Measurements from ENCODE around the gene MEF2C. TPM values are rescaled to one million over a fixed set of nuclear protein-coding genes. Genes with fewer than 3 reads are reported as not detected.

The MEF2C gene
- total and polyA plus RNA-seq, 2 experiments from 2014 or later = 0.97 to 1.6 TPM

DNA sequence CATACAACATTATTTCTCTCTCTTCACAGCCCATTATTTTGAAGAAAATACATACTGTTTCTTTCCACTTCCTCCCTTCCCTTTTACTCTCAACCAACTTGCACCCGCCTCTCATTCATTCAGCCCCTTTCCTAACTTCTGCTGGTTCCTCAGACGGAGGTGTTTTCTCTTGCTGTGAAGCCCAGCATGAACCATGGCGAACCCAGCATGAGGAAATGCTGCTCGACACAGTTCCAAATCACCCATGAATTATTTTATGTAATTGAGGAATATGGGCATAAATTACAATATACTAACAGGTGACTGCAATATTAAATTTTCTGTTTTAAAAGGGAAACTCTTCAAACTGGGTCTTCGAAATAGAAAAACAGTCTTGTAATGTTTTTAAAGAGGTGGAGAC lies 124.8 kb downstream of the MEF2C start (continued):
- TF ChIP-seq, protein P1, sequence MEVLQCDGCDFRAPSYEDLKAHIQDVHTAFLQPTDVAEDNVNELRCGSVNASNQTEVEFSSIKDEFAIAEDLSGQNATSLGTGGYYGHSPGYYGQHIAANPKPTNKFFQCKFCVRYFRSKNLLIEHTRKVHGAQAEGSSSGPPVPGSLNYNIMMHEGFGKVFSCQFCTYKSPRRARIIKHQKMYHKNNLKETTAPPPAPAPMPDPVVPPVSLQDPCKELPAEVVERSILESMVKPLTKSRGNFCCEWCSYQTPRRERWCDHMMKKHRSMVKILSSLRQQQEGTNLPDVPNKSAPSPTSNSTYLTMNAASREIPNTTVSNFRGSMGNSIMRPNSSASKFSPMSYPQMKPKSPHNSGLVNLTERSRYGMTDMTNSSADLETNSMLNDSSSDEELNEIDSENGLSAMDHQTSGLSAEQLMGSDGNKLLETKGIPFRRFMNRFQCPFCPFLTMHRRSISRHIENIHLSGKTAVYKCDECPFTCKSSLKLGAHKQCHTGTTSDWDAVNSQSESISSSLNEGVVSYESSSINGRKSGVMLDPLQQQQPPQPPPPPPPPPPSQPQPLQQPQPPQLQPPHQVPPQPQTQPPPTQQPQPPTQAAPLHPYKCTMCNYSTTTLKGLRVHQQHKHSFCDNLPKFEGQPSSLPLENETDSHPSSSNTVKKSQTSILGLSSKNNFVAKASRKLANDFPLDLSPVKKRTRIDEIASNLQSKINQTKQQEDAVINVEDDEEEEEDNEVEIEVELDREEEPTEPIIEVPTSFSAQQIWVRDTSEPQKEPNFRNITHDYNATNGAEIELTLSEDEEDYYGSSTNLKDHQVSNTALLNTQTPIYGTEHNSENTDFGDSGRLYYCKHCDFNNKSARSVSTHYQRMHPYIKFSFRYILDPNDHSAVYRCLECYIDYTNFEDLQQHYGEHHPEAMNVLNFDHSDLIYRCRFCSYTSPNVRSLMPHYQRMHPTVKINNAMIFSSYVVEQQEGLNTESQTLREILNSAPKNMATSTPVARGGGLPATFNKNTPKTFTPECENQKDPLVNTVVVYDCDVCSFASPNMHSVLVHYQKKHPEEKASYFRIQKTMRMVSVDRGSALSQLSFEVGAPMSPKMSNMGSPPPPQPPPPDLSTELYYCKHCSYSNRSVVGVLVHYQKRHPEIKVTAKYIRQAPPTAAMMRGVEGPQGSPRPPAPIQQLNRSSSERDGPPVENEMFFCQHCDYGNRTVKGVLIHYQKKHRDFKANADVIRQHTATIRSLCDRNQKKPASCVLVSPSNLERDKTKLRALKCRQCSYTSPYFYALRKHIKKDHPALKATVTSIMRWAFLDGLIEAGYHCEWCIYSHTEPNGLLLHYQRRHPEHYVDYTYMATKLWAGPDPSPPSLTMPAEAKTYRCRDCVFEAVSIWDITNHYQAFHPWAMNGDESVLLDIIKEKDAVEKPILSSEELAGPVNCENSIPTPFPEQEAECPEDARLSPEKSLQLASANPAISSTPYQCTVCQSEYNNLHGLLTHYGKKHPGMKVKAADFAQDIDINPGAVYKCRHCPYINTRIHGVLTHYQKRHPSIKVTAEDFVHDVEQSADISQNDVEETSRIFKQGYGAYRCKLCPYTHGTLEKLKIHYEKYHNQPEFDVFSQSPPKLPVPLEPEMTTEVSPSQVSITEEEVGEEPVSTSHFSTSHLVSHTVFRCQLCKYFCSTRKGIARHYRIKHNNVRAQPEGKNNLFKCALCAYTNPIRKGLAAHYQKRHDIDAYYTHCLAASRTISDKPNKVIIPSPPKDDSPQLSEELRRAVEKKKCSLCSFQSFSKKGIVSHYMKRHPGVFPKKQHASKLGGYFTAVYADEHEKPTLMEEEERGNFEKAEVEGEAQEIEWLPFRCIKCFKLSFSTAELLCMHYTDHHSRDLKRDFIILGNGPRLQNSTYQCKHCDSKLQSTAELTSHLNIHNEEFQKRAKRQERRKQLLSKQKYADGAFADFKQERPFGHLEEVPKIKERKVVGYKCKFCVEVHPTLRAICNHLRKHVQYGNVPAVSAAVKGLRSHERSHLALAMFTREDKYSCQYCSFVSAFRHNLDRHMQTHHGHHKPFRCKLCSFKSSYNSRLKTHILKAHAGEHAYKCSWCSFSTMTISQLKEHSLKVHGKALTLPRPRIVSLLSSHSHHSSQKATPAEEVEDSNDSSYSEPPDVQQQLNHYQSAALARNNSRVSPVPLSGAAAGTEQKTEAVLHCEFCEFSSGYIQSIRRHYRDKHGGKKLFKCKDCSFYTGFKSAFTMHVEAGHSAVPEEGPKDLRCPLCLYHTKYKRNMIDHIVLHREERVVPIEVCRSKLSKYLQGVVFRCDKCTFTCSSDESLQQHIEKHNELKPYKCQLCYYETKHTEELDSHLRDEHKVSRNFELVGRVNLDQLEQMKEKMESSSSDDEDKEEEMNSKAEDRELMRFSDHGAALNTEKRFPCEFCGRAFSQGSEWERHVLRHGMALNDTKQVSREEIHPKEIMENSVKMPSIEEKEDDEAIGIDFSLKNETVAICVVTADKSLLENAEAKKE (CRISPR knock-in tag; IDR thresholded peaks at IDR 0.05) = no peak
- no peak for TF ChIP-seq REST (IDR thresholded peaks at IDR 0.05; ENCODE audit: unreplicated experiment)

DNA sequence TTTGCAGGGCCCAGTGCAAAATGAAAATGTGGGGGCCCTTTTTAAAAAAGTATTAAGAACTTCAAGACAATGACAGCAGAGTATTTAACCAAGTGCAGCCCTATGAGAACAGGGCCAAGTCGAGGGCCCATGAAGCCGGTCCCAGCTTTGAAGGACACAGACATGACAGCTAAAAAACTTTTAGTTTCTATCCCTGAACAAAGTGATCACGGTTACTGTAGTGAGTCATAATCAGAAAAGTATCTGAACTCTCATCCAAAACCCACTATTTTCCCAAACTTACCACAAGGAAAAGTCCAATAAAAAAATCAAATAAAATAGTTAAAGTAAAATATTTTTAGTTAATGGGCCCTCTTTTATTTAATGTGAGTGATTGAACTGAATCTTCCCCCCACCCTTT lies 126.0 kb downstream of the MEF2C start:
- Histone ChIP-seq H4K20me1 (replicated peaks; ENCODE audit: insufficient read depth) (no peaks in the 10 kb centered on the region), H3F3A (replicated peaks; ENCODE audit: low read depth) (no peaks in the 10 kb centered on the region), H3K27me3 (ENCODE audit: insufficient read depth) (no peaks in the 10 kb centered on the region), H3K4me2 (no peak overlapping the region), H3K79me2 (replicated peaks; ENCODE audit: insufficient read depth) (no peaks in the 10 kb centered on the region), H3K4me1 (ENCODE audit: insufficient read depth) (peaks cover 6% of the 10 kb centered on the region; the same call in 1 of the 2 replicates), H3K27ac (ENCODE audit: low read depth) (no peak overlapping the region), H3K36me3 (ENCODE audit: insufficient read depth) (no peaks in the 10 kb centered on the region), H2AFZ (no peak overlapping the region), H3K9me2 (ENCODE audit: insufficient read depth) (no peaks in the 10 kb centered on the region), H3K4me3 (no peak overlapping the region)
- H3K4me3 Mint-ChIP-seq = no peak overlapping the region
- no peaks in the 10 kb centered on the region for H3K9me3 Mint-ChIP-seq
- H3K27me3 Mint-ChIP-seq (ENCODE audit: insufficient read depth, low read depth, poor library complexity) = no peaks in the 10 kb centered on the region
- ATAC-seq (no peak), DNase-seq (ENCODE audit: low spot score) (no peak)
- H3K27ac Mint-ChIP-seq = no peak overlapping the region
- H3K4me1 Mint-ChIP-seq = peaks cover 11% of the 10 kb centered on the region
- no peaks in the 10 kb centered on the region for H3K36me3 Mint-ChIP-seq (ENCODE audit: low read depth)
- no peak for TF ChIP-seq EZH2phosphoT487 (IDR thresholded peaks at IDR 0.05; ENCODE audit: unreplicated experiment)
- TF ChIP-seq POLR2AphosphoS5 (IDR thresholded peaks at IDR 0.05; ENCODE audit: low read depth) = no peak
- TF ChIP-seq JUNB (IDR thresholded peaks at IDR 0.05; ENCODE audit: unreplicated experiment) = no peak
- TF ChIP-seq EZH2 (IDR thresholded peaks at IDR 0.05; ENCODE audit: low read depth, unreplicated experiment) = no peak
- TF ChIP-seq, protein P2, sequence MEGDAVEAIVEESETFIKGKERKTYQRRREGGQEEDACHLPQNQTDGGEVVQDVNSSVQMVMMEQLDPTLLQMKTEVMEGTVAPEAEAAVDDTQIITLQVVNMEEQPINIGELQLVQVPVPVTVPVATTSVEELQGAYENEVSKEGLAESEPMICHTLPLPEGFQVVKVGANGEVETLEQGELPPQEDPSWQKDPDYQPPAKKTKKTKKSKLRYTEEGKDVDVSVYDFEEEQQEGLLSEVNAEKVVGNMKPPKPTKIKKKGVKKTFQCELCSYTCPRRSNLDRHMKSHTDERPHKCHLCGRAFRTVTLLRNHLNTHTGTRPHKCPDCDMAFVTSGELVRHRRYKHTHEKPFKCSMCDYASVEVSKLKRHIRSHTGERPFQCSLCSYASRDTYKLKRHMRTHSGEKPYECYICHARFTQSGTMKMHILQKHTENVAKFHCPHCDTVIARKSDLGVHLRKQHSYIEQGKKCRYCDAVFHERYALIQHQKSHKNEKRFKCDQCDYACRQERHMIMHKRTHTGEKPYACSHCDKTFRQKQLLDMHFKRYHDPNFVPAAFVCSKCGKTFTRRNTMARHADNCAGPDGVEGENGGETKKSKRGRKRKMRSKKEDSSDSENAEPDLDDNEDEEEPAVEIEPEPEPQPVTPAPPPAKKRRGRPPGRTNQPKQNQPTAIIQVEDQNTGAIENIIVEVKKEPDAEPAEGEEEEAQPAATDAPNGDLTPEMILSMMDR (conservative IDR thresholded peaks at IDR 0.05; ENCODE audit: low read depth in 2 of 2) = no peak
- no peak for TF ChIP-seq CREB1 (CRISPR knock-in tag; IDR thresholded peaks at IDR 0.05; ENCODE audit: low read depth)
- TF ChIP-seq REST (IDR thresholded peaks at IDR 0.05; ENCODE audit: unreplicated experiment) = no peak
- no peak for TF ChIP-seq ZNF331 (CRISPR knock-in tag; IDR thresholded peaks at IDR 0.05; ENCODE audit: low read depth)
- TF ChIP-seq ZNF114 (CRISPR knock-in tag; IDR thresholded peaks at IDR 0.05) = no peak
